SK-N-SH (cell line): ENCODE data around the gene ARHGAP29. TPM values are rescaled to one million over a fixed set of nuclear protein-coding genes. Genes with fewer than 3 reads are reported as not detected.

Source experiments
- CTCF ChIA-PET: fragments of 300-600, 350-600 bp; formaldehyde crosslinking; extraction: SDS; loops from one replicate; lab custom pipeline; 2021; lab: Yijun Ruan, JAX
- POLR2A ChIA-PET: fragments of 350-600 bp; sonication (Branson Sonifier 250); formaldehyde crosslinking; extraction: SDS; loops from one replicate; lab custom pipeline; 2020; ENCODE audit warnings: antibody characterized with exemption, inconsistent platforms; lab: Yijun Ruan, JAX
- DNase-seq: peaks from one replicate; pipeline ENCODE4 v3.0.0; 2012
- H2AFZ ChIP-seq: fragments of 200-600 bp; sonication (generic); 2 replicates; pipeline ENCODE4 v1.8.1; 2016; ENCODE audit warnings: antibody characterized with exemption, mild to moderate bottlenecking, low read depth
- H3F3A ChIP-seq: fragments of 200-600 bp; sonication (generic); replicated peaks from 2 replicates; pipeline ENCODE3; 2016; ENCODE audit warnings: antibody characterized with exemption, mild to moderate bottlenecking; ENCODE audit not compliant: insufficient read depth
- H3K27ac ChIP-seq, 2 experiments: fragments of 200-500 bp in 1 of 2; fragments of 200-600 bp in 1 of 2; sonication (Bioruptor generic) in 1 of 2; sonication (generic), shearing (Covaris generic) in 1 of 2; 2 replicates each; pipeline versions ENCODE4 v1.5.1 to v1.6.1; 2014 to 2016; ENCODE audit warnings: low read depth in 2 of 2, inconsistent platforms in 1 of 2, low read length in 1 of 2, mild to moderate bottlenecking in 1 of 2, mixed read lengths in 1 of 2
- H3K27me3 ChIP-seq: fragments of 200-600 bp; sonication (generic), shearing (Covaris generic); 2 replicates; pipeline ENCODE4 v1.6.1; 2016; ENCODE audit warnings: mixed run types; ENCODE audit not compliant: insufficient read depth
- H3K36me3 ChIP-seq, 2 experiments: fragments of 200-500 bp in 1 of 2; fragments of 200-600 bp in 1 of 2; sonication (Bioruptor generic) in 1 of 2; sonication (generic) in 1 of 2; replicated peaks in 1 of 2; 2 replicates each; pipeline versions ENCODE3 to v1.5.1; 2014 to 2016; ENCODE audit warnings: low read length in 1 of 2, mild to moderate bottlenecking in 1 of 2; ENCODE audit not compliant: insufficient read depth in 2 of 2, control insufficient read depth in 1 of 2
- H3K4me1 ChIP-seq, 2 experiments: fragments of 200-500 bp in 1 of 2; fragments of 200-600 bp in 1 of 2; sonication (Bioruptor generic) in 1 of 2; sonication (generic), shearing (Covaris generic) in 1 of 2; 2 replicates each; pipeline versions ENCODE4 v1.5.1 to v1.6.1; 2014 to 2016; ENCODE audit warnings: low read depth in 1 of 2, low read length in 1 of 2, mixed run types in 1 of 2; ENCODE audit not compliant: insufficient read depth in 2 of 2, control insufficient read depth in 1 of 2
- H3K4me2 ChIP-seq: fragments of 200-600 bp; sonication (generic), shearing (Covaris generic); 2 replicates; pipeline ENCODE4 v1.6.1; 2017; ENCODE audit warnings: mixed run types
- H3K4me3 ChIP-seq, 2 experiments: fragments of 200-500 bp in 1 of 2; fragments of 200-600 bp in 1 of 2; sonication (Bioruptor generic) in 1 of 2; sonication (generic), shearing (Covaris generic) in 1 of 2; 2 replicates each; pipeline versions ENCODE4 v1.5.1 to v1.8.1; 2014 to 2016; ENCODE audit warnings: low read depth in 2 of 2, inconsistent platforms in 1 of 2, low read length in 1 of 2, mild to moderate bottlenecking in 1 of 2, mixed read lengths in 1 of 2, moderate library complexity in 1 of 2
- H3K79me2 ChIP-seq: fragments of 200-600 bp; sonication (generic); 2 replicates; pipeline ENCODE4 v1.8.1; 2017; ENCODE audit warnings: mild to moderate bottlenecking; ENCODE audit not compliant: insufficient read depth
- H3K9ac ChIP-seq: fragments of 200-600 bp; sonication (generic); 2 replicates; pipeline ENCODE4 v1.6.1; 2017; ENCODE audit warnings: mixed run types
- H3K9me2 ChIP-seq: fragments of 200-600 bp; sonication (generic); 2 replicates; pipeline ENCODE4 v1.6.1; 2017; ENCODE audit warnings: mixed run types
- H3K9me3 ChIP-seq: fragments of 200-600 bp; sonication (generic); 2 replicates; pipeline ENCODE4 v1.6.1; 2017; ENCODE audit warnings: mixed run types, mild to moderate bottlenecking, moderate library complexity
- H4K20me1 ChIP-seq: fragments of 200-600 bp; sonication (generic); 2 replicates; pipeline ENCODE4 v1.6.1; 2017; ENCODE audit warnings: mild to moderate bottlenecking, mixed run types; ENCODE audit not compliant: insufficient read depth
- FOXM1 ChIP-seq: IDR thresholded peaks from 2 replicates; pipeline ENCODE4 v1.4.0; 2012; ENCODE audit warnings: low read depth, mild to moderate bottlenecking
- RFX5 ChIP-seq: IDR thresholded peaks from 2 replicates; pipeline ENCODE4 v1.6.1; 2012; ENCODE audit warnings: mild to moderate bottlenecking, improper control_type of control experiment, low read length
- WGBS: methylation state at CpG from one replicate; pipeline ENCODE4 v1.1.6; 2017; ENCODE audit warnings: low lambda C conversion rate; 5-methylcytosine and 5-hydroxymethylcytosine counted together
- polyA plus RNA-seq, 3 experiments: library from polyadenylated mRNA; depleted of rRNA; stranded (reverse); fragments of >200 nt; gene quantifications; 2 replicates each; pipeline ENCODE4 v1.2.3, GENCODE V29; 2012

Gene ARHGAP29
- polyA plus RNA-seq, 1 of the 3 experiments (the other 2 are of a cell fraction), result 20.1 TPM

- Histone ChIP-seq H3K9ac (no peak overlapping the region), H3K27ac (no peak overlapping the region), H3K4me3 (no peak overlapping the region), H3K27me3 (no peaks in the 10 kb centered on the region), H3F3A (no peaks in the 10 kb centered on the region), H4K20me1 (no peaks in the 10 kb centered on the region), H3K9me3 (no peaks in the 10 kb centered on the region), H3K4me1 (peaks cover 0 to 12% of the 10 kb centered on the region in 2 experiments; a peak in 1 of 4 replicates), H3K79me2 (no peaks in the 10 kb centered on the region), H3K9me2 (no peaks in the 10 kb centered on the region), H3K4me2 (no peak overlapping the region), H3K36me3 (no peaks in the 10 kb centered on the region), H2AFZ (no peak overlapping the region)
- ChIA-PET POLR2A (interaction anchor here (0.5 kb wide), 1 partner anchor 1358 kb away, joined by 3 read pairs; no protein-coding TSS in a partner anchor), CTCF (interaction anchor here (1.0 to 1.2 kb wide), 2 partner anchors 26 to 51 kb away, joined by 3 read pairs; no protein-coding TSS in a partner anchor)
- no peak for DNase-seq
- TF ChIP-seq RFX5 (no peak), FOXM1 (no peak)
- 62% methylated on average over 5 of the region's 5 CpGs for WGBS
These were observed 115.0 kb downstream of the ARHGAP29 start for GRCh38 chr1:94122201-94122970.

Other genes starting within 250 kb of the ARHGAP29 start
- 0.03 and 0.06 TPM in 2 replicates for gene ABCA4, start 116.4 kb downstream of the ARHGAP29 start, polyA plus RNA-seq (2012; rRNA removed)
- gene ABCD3, start 180.8 kb upstream of the ARHGAP29 start, polyA plus RNA-seq (2012; rRNA removed), result 6.5 and 8.7 TPM in 2 replicates